ENCODE measurements around the gene TUBG2.

Gene TUBG2

DNA sequence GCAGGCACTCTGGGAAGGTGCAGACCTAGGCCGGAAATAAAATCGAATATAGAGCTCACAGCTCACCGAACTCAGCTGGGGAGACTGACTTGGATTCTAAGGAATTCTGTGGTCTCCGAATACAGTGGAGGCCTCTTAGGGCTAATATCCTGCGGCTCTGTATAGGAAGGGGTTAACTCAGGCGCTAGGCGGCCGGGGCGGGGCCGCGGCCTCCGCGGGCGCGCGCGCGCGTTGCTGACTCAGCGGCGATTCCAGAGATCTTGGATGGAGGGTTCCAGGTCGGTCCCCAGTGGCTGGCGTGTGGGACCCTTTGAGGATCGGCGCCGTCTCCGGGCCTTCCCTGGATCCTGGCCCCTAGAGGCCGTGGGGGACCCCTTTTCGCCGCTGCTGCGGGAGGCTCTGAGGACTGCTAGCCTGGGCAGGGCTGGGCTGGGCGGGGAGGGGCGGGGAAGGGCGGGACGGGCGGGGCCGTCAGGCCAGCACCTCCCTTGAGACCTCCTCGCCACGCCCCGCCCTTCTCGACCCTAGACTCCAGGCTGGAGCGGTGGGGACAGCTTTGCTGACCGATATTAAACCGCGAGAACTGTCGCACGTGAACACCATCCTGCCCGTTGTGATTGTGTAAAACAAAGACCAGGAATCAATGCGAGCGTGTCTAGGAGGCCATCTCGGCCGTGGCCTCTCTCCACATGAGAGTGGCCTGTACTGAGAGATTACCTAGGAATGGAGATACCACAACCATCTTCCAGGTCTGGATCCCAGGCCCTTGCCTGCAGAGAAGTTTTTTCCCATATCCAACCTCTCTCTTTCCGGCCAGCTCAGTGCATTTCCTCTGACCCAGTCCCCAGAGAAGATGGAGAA, 19.1 kb downstream of the TUBG2 start:
- peak; percentile 25 to 30 for ATAC-seq

GRCh38 chr17:42678951-42679491, 19.9 kb downstream of the TUBG2 start:
- ATAC-seq, result peak; percentile 4 to 12

GRCh38 chr17:42679492-42680330, 20.6 kb downstream of the TUBG2 start:
- peak; percentile 55 to 57 for ATAC-seq

DNA sequence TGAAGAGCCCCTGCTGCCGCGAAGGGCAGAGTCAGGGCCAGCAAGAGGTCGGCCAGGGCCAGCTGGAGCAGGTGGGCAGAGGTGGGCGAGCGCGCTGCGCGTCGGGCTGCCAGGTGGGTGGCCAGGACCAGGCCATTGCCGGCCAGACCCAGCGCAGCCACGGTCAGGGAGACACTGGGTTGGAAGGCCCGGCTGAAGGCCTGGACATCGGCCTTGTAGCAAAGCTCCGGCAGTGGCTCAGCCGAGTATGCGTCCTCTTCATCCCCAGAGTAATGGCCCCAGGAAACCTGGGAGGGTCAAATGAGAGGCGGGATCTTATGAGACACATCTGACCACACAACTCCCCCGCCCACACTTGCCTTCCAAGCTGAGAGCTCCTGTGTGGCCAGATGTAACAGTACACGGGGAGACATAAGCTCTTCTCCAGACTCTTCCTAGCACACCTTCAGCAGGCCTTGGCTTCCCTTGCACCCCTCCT, 21.3 kb downstream of the TUBG2 start:
- ATAC-seq, result no peak

DNA sequence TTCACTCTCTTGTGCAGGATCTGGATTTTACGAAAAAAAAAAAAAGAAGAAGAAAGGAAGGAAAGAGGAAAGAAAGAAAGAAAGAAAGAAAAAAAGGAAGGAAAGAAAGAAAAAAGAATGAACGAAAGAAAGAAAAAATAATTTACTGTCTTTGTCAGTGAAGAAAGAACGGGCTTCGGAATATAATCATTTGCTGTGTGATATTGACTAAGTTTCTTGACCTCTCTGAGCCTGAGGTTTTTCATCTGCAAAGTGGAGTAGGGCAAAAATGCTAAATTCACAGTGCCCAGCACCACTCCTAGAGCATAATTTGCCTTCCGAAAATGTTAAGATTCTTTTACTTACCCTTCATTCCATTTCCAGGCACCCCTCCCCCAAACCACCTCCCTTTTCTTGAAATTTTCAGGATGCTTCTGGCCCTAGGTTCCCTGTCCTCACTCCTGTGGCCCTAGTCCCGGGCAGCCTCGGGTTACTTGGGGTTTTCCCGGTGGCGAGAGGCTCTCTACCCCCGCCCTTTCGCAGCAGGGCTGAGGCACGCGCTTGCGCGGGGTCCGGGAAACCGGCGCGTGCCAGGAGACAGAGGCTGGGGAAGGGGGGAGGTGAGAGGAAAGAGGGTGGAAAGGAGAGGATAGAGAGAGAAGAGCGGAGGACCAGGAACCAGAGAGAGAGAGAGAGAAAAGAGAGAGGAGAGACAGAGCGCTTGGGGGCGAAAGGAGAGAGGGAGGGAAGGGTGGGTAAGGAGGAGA, 23.1 kb downstream of the TUBG2 start, which contains the start of gene CNTNAP1:
CNTNAP1 (plus strand) TSS at position 556 of the 746 bp plus-strand sequence. CDS start 299 bp downstream, outside the sequence.
- ATAC-seq, result no peak

- no peak for ATAC-seq
Observed at GRCh38 chr17:42682722-42683403, 23.8 kb downstream of the TUBG2 start.

DNA sequence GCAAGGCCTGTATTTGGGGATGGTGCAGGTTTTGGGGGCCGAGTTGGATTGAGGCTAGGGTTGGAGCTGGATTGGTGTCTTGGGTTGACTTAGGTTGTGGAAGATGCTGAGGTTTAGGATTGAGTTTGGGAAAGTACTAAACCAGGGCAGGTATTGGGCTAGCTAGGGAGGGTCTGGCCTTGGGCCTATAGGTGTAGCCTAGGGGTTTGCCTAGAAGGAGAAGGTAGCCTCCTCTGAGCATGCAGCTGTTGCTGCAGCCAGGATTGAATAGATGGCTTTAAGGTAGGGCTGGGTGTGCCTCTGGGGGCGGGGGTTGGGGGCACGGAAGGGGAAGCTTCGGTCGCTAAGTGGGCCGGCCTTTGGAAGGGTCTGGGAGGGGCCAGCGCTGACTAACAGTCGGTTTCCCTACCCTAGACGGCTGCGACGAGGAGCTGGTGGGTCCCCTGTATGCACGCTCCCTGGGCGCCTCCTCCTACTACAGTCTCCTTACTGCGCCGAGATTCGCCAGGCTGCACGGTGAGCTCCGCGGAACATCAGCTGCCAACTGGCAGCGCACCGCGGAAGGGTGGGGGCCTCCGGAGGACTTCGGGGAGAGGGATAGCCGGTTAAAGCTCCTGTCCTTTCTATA, 24.4 kb downstream of the TUBG2 start:
- no peak for ATAC-seq

- no peak for ATAC-seq
Observed at GRCh38 chr17:42684929-42685556, 26.0 kb downstream of the TUBG2 start.

- ATAC-seq, result no peak
Observed at GRCh38 chr17:42685831-42686230, 26.7 kb downstream of the TUBG2 start.

GRCh38 chr17:42686520-42687128, 27.5 kb downstream of the TUBG2 start:
- no peak for ATAC-seq

- ATAC-seq, result no peak
Observed at GRCh38 chr17:42687707-42688320, 28.7 kb downstream of the TUBG2 start.

GRCh38 chr17:42690596-42690995, 31.5 kb downstream of the TUBG2 start:
- ATAC-seq, result no peak

- no peak for ATAC-seq
Observed at GRCh38 chr17:42691021-42691545, 32.0 kb downstream of the TUBG2 start.

- no peak for ATAC-seq
Observed at GRCh38 chr17:42692489-42692888, 33.4 kb downstream of the TUBG2 start.

DNA sequence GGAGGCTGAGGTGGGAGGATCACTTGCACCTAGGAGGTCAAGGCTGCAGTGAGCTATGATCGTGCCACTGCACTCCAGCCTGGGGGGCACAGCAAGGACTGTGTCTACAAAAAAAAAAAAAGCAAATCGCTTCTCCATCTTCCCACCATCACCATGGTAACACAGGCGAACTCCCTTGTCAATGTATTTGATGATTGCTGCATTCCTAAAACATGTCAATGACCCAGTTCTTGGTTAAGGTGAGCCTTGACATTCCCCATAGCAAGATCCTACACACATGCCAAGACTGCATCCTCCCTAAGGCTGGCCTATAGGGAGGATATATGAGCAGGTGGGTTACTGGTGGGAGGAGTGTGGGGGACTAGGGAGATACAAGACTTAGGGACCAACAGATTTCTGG, 35.4 kb downstream of the TUBG2 start:
- ATAC-seq, result no peak

DNA sequence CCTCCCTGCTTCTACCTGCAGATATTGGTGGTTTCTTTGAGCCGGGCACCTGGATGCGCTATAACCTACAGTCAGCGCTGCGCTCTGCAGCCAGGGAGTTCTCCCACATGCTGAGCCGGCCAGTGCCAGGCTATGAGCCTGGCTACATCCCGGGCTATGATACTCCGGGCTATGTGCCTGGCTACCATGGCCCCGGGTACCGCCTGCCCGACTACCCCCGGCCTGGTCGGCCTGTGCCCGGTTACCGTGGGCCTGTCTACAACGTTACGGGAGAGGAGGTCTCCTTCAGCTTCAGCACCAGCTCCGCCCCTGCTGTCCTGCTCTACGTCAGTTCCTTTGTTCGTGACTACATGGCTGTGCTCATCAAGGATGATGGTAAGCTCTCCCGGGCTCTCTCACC, 36.4 kb downstream of the TUBG2 start:
- ATAC-seq, result no peak

DNA sequence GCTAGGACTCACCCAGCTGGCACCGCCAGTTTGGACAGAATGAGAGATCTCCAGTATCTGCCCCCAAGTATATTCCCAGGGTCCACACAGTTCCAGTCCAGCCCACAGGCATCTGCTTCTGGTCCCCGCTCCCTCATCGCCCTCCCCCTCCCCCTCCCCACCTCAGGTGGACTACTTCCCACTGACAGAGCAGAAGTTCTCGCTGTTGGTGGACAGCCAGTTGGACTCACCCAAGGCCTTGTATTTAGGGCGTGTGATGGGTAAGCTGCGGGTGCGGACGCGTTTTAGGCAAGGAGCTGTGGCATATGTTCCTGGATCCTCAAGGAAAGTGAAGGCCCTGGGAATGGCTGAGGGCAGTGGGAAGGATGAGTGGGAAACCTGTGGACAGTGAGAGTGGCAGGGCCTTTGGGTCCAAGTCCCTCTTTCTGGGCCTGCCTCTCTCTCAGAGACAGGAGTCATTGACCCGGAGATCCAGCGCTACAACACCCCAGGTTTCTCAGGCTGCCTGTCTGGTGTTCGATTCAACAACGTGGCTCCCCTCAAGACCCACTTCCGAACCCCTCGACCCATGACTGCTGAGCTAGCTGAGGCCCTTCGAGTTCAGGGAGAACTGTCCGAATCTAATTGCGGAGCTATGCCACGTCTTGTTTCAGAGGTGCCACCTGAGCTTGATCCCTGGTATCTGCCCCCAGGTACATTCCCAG, 38.2 kb downstream of the TUBG2 start:
- ATAC-seq, result no peak

GRCh38 chr17:42698736-42699414, 39.8 kb downstream of the TUBG2 start:
- ATAC-seq, result no peak

DNA sequence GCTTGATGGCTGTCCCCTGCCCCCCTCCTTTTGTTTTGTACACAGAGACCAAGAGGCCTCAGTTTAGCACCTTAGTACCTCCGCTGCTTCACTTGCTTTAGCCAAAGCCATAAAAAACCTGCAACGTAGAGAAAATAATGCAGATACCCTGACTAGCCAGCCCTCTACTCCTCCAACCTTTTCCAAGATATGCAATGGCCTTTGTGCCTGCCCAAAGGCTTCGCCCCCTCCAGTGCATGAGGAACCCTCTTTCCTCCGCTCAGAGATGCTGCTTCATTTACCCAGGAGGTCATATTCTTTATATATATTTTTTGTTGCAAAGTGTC, 40.3 kb downstream of the TUBG2 start:
- ATAC-seq, result no peak
